ENCODE measurements around the gene SEM1.
"Not testable (repeated sequence)": the region's sequence is repeated elsewhere in the genome, so short reads cannot be mapped to it uniquely, and the experiment has no call there.

Gene SEM1

DNA sequence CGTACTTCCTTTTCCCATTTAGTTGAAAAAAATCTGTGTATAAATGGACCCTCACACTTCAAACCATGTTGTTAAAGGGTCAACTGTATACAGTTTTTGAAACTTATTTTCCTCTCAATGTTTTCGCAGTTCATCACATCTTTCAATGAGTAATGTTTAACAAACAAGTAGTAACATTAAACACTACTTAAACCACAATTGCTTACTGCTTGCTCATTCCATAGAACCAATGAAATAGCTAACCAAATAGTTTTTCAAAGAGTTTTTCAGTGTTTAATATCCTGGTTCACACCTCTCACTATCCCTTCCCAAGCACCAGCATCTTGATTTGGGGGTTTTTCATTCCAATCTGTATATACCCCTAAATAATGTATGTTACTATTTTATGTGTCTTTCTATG, 9.1 kb downstream of the SEM1 start:
- DNase-seq: peak; percentile 9

DNA sequence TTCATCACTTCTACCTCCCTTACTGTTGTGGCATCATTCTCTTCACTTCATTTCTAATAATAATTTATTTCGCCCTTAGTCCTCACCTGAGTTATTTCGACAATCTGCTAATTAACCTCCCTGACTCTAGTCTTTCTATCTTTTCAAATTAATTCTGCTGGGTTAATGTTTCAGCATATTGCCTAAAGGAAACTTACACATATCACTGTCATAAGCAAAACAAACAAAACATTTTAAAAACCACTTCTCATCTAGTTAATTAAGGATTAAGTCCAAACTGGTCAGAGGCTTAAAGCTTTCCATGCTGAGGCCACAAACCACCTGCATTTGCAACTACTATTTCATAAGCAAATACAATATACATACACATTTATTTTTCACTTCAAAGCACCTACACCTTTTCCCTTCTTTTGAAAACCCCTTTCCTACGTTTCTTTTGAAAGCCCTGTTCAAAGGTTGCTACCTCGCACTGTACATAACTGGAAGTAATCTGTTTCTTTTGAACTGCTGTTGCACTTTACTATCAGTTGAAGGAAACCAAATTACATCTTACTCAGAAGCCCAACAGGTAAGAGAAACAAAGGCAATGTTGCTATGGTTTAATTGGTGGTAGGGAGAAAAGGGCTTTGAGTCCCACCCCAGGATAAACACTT, 10.3 kb downstream of the SEM1 start:
- no peak for DNase-seq

DNA sequence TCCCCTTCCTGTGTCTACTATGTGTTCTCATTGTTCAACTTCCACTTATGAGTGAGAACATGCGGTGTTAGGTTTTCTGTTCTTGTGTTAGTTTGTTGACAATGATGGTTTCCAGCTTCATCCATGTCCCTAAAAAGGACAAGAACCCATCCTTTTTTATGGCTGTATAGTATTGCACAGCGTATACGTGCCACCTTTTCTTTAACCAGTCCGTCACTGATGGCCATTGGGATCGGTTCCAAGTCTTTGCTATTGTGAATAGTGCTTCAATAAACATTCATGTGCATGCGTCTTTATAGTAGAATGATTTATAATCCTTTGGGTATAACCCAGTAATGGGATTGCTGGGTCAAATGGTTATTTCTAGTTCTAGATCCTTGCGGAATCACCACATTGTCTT, 11.2 kb downstream of the SEM1 start:
- DNase-seq: not testable (repeated sequence)

DNA sequence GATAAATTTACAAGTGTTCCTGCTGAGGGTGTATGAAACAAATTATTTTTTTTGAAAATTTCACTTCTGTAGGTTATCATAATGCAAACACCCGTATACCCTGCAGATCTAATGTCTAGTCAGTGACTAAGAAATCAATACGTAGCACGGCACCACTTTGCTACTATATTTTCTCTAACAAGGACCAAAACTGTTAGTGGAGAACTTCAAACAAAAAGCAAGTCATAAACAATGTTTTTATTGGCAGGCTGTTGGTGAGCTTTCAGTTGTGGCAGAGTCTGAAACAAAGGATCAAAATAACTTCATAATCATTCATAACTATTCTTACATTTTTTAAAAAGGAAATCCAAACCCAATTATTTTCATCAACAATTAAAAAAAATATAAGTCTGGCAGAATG, 11.8 kb downstream of the SEM1 start:
- no peak for DNase-seq

DNA sequence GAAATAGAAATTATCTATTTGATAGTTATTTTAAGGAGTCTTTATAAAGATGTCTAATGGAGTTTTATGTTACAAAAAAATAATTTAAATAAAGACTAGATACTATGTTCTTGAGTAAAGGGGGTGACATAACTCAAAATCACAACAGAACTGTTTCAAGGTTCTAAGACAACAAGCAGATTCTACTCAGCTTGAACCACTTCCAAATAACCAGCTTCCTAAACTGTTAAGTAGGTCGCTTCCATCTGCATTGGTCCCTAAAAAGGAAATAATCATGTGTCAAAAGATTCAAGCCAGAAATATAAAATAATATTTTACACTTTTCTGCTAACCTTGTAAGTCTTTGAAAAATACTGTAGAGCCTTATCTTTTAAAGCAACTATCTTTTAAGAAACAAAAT, 14.1 kb downstream of the SEM1 start:
- DNase-seq: no peak

DNA sequence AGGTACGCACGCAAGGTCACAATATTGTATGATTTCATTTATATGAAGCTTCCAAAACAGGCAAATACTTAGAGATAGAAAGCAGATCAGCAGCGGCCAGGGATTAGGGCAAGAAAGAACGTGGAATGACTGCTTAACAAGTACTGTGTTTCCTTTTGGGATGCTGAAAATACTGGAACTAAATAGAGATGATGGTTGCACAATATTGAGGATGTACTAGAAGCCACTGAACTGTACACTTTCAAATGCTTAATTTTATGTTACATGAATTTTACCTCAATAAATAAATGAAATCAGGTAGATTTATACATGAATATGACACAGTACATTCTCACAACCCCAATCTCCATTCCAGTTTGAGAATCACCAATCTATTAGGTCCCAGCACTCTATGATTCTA, 15.6 kb downstream of the SEM1 start:
- DNase-seq: no peak

DNA sequence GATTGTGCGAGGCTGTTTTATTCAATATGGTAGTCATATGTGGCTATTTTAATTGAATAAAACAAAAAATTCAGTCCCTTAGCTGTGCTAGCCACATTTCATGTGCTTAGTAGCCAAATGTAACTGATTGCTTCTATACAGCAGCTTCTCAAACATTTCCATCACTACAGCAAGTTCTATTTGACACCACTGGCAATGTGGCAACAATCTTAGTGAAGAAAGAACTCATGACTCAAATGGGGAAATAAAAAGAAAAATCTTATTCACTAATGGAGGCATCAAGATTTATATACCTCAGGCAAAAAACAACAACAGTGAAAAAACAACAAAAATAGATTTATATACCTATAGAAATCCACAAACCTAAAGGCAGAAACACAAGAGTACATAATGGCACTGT, 17.9 kb downstream of the SEM1 start:
- no peak for DNase-seq

DNA sequence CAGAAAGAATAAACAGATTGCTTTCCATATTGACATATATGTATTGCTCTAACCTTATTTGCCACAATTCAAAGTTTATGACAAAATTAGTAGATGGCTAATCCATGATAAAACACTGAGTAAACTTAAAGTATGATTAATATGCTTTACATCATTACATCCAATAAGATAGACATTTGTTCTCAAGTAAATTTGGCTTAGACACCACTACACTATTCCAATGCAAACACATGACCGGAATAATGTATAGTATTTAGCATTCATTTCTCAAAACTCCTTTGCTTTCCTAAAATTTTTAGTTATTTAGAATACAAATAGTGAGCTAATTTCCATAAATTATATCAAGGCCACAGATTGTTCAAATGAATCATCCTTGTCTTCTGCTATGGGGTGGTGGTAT, 20.2 kb downstream of the SEM1 start:
- no peak for DNase-seq

DNA sequence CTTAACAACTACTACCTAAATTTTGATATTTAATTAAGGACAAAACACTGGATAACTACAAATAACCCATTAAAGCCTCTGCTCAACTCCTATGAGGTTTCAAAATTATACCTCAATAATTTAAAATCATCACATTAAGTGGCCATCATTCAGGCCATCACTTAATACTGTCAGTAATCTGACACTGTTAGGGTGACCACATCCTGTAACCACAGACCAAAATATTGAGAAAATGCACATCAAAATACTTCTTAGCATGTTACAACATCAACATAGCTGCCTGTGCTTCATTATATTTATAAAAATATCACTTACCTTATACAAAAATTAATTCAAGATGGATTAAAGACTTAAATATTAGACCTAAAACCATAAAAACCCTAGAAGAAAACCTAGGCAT, 23.3 kb downstream of the SEM1 start:
- DNase-seq: no peak

DNA sequence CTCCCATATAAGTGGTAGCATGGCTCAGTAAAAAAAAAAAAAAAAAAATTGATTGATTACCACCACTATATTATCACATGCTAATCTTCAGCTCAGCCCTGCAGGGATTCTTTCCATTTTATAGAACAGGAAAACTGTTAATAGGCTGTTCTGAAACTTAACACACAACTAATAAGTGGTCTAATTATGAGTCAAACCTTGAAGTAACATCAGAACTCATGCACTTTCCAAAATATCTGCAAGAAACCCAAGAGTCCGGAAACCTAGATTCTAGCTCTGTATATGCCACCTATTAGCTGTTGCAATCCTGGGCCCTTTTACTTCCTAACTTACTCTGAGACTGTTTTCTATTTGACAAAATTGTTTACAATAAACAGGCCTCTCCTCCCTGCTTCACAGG, 23.9 kb downstream of the SEM1 start:
- no peak for DNase-seq

DNA sequence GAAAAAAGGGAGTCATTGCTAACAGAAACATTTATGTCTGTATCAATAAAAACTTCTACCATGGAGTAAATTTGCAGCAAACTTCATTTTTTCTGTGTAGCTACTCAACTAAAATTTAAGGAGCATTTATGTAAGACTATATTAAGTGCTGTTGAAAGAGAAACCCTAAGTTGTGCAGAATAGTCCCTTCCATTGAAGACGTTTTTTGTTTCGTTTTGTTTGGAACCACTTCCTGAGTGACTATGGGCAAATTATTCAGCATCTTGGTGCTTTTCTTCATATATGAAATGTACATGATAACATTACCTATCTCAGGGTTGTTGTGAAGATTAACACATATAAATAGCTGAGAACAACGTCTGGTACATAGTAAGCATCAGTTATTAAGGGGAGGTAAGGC, 24.3 kb downstream of the SEM1 start:
- no peak for DNase-seq

DNA sequence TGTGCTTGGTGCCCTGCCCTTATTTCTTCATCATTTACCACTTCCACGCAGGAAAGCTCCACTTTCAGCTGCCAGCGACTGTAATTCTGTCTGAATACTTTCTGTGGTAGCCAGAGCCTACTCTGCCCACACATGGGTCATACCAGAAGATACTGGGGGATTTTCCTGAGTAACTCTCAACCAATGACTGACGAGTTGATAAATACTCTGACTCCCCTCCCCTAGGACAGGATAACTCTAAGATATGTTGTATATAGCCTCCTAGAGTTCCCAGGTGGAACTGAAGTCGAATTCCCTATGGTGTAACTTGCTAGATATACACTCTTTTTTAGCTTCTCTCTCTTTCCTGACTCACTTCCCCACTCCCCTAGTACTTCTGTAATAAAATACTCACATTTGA, 29.8 kb downstream of the SEM1 start:
- DNase-seq: no peak

DNA sequence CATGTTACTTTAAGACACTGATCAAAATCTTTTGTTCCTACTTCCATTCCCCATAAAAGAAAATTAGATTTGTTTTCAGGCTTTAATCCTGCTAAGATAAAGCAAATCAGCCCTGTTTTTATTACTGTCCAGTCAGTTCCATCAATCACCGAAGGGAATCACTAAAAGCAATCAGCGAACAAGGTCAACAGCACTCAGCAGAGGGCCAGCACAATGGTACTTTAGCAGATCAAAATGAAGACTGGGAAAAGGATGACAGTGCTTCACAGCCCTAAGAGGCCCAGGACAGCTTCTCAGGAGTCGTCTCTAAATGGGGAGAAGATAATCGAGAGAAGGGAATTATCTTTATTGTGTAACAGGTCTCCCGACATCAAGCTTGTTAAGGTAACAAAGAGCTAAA, 32.7 kb downstream of the SEM1 start:
- no peak for DNase-seq

DNA sequence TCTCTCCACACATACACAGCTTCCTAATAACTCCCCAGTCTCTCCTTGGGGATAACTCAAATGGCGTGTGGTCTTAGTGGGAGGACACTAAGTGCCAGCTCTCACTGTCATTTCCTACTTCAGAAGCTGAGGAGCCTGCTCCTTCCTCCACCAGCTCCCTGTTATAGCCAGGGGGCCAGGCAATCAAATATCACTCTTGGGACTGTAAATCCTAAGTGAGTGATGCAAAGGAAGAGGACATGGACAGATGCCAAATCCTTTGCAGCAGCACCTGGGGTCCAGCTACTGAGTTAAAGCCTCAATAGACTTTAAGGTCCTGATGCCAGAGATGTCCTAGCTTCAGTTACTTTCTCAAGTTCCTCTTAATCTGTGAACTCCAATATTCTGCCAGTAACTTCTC, 34.1 kb downstream of the SEM1 start:
- no peak for DNase-seq

DNA sequence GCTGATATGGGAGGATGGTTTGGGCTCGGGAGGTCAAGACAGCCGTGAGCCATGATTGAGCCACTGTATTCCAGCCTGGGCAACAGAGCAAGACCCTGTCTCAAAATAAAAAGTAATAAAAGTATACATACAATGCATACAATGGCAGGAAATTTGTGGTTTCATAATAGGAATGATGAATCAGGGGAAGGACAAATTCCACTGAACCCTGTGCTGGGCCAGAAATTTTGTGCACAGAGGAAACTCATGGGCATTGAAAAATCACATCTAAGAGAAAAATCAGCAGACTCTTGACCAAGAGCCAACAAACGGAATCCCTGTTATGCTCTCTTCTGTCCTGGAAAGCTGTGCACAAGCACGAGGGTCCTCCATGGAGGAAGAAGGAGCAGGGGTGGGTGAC, 35.1 kb downstream of the SEM1 start:
- no peak for DNase-seq

DNA sequence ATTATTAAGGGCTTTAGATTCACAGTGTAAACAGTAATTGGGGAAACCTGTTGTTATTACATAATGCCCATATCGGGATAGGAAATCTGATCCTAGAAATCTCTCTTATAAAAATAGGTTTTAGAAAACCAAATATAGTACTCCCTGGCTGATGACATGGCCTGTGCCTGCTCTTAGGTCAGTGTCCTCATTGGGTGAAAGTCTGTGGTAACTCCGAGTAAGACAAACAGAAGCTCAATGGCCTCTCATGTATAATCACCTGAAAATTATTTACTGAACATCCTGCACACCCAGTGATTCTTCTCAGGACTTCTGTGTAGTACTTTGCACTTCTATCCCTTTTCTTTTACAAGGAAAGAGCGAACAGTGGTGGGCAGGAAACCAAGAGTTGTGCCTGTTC, 37.8 kb downstream of the SEM1 start:
- no peak for DNase-seq

DNA sequence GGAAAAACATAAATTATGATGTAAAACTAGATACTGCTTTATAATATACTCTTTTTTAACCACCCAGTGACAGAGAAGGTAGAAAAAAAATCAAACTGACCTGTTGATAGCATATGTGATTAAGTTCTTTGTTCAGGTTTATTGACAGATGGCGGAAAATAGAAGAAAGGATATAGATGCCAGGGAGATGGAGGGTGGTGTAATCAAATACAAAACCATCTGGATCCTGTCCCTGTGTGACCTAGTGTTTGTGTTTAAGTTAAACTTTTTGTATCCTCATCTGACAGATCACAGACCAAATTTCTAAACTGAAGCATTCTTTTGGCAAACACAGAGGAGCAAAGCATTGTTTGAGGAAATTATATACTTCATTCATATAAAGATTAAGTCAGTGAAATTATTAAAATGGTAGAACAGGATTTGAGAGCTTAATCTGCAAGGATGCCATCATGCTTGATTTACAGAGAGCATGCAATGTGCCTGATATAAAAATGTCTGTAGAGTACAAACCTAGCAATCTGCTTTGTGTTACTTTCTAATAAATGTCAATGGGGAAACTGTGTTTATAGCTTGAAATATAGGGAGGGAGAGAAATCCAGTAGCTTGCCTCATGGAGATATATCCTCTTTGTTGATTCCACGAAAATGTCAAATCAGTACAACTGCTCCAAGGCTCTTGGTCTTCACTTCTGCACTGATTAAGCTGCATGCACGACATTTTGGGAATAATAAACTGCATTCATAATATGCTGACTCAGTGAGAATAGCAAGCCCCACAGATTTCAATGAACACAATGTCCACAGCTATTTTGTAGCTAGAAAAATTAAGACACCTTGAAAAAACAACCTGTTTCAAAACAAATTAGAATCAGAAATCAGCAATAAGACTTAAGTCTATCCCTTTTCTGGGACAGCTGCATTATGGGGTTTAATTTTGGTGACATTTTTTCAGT, 39.0 kb downstream of the SEM1 start:
- no peak for DNase-seq

DNA sequence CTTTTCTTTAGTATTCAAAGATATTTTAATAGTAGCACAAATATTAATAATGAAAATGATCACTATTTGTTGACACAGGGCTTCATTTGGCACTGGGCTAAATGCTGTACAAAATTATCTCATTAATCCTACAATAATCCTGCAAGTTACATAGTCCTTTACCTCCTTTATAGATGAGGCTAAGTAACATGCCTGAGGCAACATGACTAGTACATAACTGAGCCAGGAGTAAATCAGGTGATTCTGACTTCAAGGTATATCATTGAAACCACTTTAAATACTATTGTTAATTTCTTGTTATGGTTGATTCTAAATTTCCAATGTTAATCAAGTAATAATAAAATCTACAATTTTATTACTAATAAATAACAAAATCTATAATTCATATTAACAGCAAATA, 39.8 kb downstream of the SEM1 start:
- DNase-seq: no peak

DNA sequence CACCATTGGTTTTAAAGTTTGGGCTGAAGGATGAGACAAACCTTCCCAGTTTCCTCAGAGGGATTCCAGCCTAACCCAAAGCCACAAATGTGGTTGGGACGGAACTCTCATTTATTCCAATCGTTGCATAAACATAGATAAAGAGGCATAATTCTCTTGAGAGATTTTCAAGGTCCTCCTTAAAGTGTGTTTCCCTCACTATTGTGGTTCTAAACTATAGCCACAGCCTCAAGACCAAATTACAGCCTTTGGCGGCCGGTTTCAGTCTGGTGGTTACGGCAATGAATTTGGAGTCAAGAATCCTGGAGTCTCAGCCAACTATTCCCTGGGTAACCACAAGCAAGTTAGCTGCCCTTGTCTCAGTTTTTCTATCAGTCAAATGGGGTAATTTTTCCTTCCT, 42.6 kb downstream of the SEM1 start:
- no peak for DNase-seq

DNA sequence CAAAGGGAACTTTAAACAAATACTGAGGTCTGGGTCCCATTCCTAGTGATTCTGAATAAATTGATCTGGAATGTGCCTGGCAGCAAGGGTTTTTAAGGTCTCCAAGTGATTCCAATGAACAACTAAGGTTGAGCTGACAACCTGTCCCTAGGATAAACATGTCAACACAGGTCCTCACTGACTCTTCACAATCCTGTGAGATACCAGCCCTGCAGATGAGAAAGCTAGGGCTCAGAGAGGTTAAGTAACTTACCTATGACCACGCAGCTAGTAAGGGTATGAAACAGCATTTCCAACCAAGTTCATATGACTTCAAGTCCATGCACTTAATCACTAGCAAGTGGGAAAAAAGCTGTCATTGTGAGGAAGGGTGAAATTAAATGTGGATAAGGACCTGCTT, 44.0 kb downstream of the SEM1 start:
- DNase-seq: no peak

DNA sequence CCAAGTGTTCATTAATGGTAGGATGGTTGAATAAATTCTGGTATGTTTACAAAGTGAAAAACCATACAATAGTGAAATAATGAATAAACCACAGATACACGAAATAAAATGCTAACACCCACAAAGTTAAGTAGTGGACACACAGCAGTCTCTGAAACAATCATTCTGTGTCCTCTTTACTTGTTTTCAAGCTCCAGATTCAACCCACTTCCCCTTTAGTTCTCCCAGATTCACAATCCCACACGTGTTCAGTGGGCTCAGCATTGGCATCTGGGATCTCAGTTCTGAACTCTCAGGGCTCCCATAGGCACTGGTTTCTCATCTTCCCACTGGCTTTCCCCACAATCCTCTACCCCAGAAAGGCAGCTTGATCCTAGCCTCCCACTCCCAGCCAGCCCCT, 44.9 kb downstream of the SEM1 start:
- no peak for DNase-seq

DNA sequence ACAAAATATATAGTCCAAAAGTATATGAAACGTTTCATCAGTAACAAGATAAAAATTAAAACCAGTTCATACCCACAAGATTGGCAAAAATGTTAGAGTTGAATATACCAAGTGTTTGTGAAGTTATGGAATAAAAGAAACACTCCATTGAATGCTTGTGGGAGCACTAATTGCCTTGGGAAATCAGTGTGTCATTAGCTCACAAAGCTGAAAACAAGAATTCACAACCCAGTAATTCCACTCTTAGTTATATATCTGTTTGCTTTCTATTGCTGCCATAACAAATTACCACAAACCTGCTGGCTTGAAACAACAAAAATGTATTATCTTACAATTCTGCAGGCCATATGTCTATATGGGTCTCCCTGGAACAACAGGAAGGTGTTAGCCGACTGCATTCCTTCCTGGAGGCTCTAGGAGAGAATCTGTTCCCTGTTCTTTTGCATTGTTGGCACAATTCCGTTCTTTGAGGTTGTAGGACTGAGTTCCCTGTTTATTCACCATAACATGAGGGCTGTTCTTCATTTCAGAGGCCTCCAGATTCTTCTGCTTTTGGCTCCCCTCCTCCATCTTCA, 45.7 kb downstream of the SEM1 start:
- DNase-seq: no peak

DNA sequence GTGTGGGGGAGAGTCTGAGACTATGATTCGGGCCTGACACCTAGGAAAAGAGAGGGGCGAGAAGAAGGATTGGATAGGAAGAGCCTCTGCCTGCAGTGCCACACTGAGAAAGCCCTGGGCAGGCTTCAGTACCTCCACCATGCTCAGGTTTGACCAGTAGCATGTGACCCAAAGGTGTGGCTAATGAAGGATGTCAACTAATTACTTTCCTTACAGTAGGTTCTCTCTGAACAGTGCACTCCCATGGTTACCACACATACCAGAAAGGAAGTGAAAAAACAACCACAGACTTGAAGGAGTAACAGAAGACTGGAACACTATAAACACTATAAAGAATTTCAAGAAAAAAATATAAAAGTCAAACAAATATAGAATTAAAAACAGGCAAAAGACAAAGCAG, 46.2 kb downstream of the SEM1 start:
- DNase-seq: no peak

DNA sequence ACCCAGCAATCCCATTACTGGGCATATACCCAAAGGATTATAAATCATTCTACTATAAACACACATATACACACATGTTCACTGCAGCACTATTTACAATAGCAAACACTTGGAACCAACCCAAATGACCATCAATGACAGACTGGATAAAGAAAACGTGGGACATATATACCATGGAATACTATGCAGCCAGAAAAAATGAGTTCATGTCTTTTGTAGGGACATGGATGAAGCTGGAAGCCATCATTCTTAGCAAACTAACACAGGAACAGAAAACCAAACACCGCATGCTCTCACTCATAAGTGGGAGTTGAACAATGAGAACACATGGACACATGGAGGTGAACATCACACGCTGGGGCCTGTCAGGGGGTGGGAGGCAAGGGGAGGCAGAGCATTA, 47.5 kb downstream of the SEM1 start:
- not testable (repeated sequence) for DNase-seq
